GM19395 (cell line): ENCODE measurements around the gene RTP2.

Experiments
- ATAC-seq: cut with Tn5 transposase; IDR thresholded peaks from one replicate; pipeline ENCODE4 v1.9.1; 2021; ENCODE audit warnings: mild to moderate bottlenecking, moderate library complexity; ENCODE audit not compliant: unreplicated experiment

The RTP2 gene

GRCh38 chr3:187702507-187703033 lies at the start of gene RTP2:
Gene RTP2, minus strand, starts transcription at chr3:187702557. Its CDS starts 429 bp downstream, at chr3:187702128.
- ATAC-seq: no peak

GRCh38 chr3:187750513-187751123 lies 48.3 kb upstream of the RTP2 start:
- ATAC-seq: no peak

- ATAC-seq: no peak
Observed at GRCh38 chr3:187750006-187750512, 47.7 kb upstream of the RTP2 start.

GRCh38 chr3:187748050-187748481 lies 45.7 kb upstream of the RTP2 start:
- ATAC-seq: no peak

- ATAC-seq: no peak
Observed at GRCh38 chr3:187747506-187747905, 45.1 kb upstream of the RTP2 start.

- no peak for ATAC-seq
Observed at GRCh38 chr3:187746442-187747281, 44.3 kb upstream of the RTP2 start.

GRCh38 chr3:187746059-187746441 lies 43.7 kb upstream of the RTP2 start:
- no peak for ATAC-seq

- ATAC-seq: peak; percentile 84
Observed at GRCh38 chr3:187745201-187746058, 43.1 kb upstream of the RTP2 start, which contains the start of gene BCL6. Gene BCL6, minus strand, starts transcription at chr3:187745468. Its CDS starts 11,775 bp downstream, at chr3:187733693.

GRCh38 chr3:187744169-187745151 lies 42.1 kb upstream of the RTP2 start:
- no peak for ATAC-seq

- no peak for ATAC-seq
Observed at GRCh38 chr3:187743195-187744141, 41.1 kb upstream of the RTP2 start.

GRCh38 chr3:187742351-187743171 lies 40.2 kb upstream of the RTP2 start:
- no peak for ATAC-seq

GRCh38 chr3:187741403-187742350 lies 39.3 kb upstream of the RTP2 start:
- ATAC-seq: no peak

GRCh38 chr3:187740421-187741399 lies 38.4 kb upstream of the RTP2 start:
- ATAC-seq: no peak

- peak; percentile 40 for ATAC-seq
Observed at GRCh38 chr3:187739561-187740332, 37.4 kb upstream of the RTP2 start.
